CD8-positive, alpha-beta memory T cell (primary cell): ENCODE results near the gene L1CAM. TPM values are rescaled to one million over a fixed set of nuclear protein-coding genes. Genes with fewer than 3 reads are reported as not detected.

Source experiments
- CTCF ChIA-PET: fragments of 350-600 bp; sonication (Branson Sonifier 250); formaldehyde crosslinking; loops from one replicate; lab custom pipeline; 2021; ENCODE audit warnings: antibody characterized with exemption; lab: Charles Lee
- POLR2A ChIA-PET: fragments of 350-600 bp; sonication (Branson Sonifier 250); formaldehyde crosslinking; loops from one replicate; lab custom pipeline; 2021; ENCODE audit warnings: antibody characterized with exemption; lab: Charles Lee
- DNase-seq, 5 donors: peaks; one replicate each; pipeline versions ENCODE4 v3.0.0 to v3.0.0-alpha.2; 2020 to 2022; ENCODE audit warnings: mixed read lengths in 1 of 5
- H3K27ac ChIP-seq: one replicate; pipeline ENCODE4 v1.7.0; 2013; ENCODE audit warnings: low read depth, mild to moderate bottlenecking, low read length, moderate library complexity
- H3K27me3 ChIP-seq: 2 replicates; pipeline ENCODE4 v1.7.0; 2013; ENCODE audit warnings: low read length, mild to moderate bottlenecking; ENCODE audit not compliant: insufficient read depth, poor library complexity, severe bottlenecking
- H3K36me3 ChIP-seq: 2 replicates; pipeline ENCODE4 v1.7.0; 2013; ENCODE audit warnings: mild to moderate bottlenecking, low read length, moderate library complexity; ENCODE audit not compliant: insufficient read depth
- H3K4me1 ChIP-seq: 2 replicates; pipeline ENCODE4 v1.7.0; 2013; ENCODE audit warnings: mild to moderate bottlenecking, low read length, moderate library complexity; ENCODE audit not compliant: insufficient read depth
- H3K4me3 ChIP-seq: 2 replicates; pipeline ENCODE4 v1.7.0; 2013; ENCODE audit warnings: mild to moderate bottlenecking, low read length
- H3K9me3 ChIP-seq: 2 replicates; pipeline ENCODE4 v1.7.0; 2013; ENCODE audit warnings: mild to moderate bottlenecking, low read length
- H3K27ac Mint-ChIP-seq, 8 donors: one replicate each; pipeline ENCODE4 v1.8.0; 2020 to 2021; ENCODE audit warnings: mixed read lengths in 8 of 8, mild to moderate bottlenecking in 6 of 8, inconsistent platforms in 3 of 8, moderate library complexity in 3 of 8
- H3K27me3 Mint-ChIP-seq, 2 donors: one replicate each; pipeline ENCODE4 v1.8.0; 2020 to 2021; ENCODE audit warnings: mixed read lengths in 2 of 2, mild to moderate bottlenecking in 1 of 2, moderate library complexity in 1 of 2
- H3K36me3 Mint-ChIP-seq, 3 donors: one replicate each; pipeline ENCODE4 v1.8.0; 2020 to 2021; ENCODE audit warnings: mixed read lengths in 3 of 3, inconsistent platforms in 1 of 3, mild to moderate bottlenecking in 1 of 3
- H3K4me1 Mint-ChIP-seq, 3 donors: one replicate each; pipeline ENCODE4 v1.8.0; 2020 to 2021; ENCODE audit warnings: mixed read lengths in 3 of 3, inconsistent platforms in 1 of 3, mild to moderate bottlenecking in 1 of 3
- H3K4me3 Mint-ChIP-seq, 7 donors: one replicate each; pipeline ENCODE4 v1.8.0; 2020 to 2021; ENCODE audit warnings: mixed read lengths in 7 of 7, mild to moderate bottlenecking in 6 of 7, moderate library complexity in 4 of 7, inconsistent platforms in 2 of 7
- H3K9me3 Mint-ChIP-seq, 5 donors: one replicate each; pipeline ENCODE4 v1.8.0; 2020 to 2022; ENCODE audit warnings: mixed read lengths in 5 of 5, mild to moderate bottlenecking in 3 of 5, moderate library complexity in 2 of 5, inconsistent platforms in 1 of 5
- polyA plus RNA-seq: library from polyadenylated mRNA; unstranded; fragments of 300-500 nt; fragmentation: Illumina TruSeq; gene quantifications from one replicate; pipeline ENCODE4 v1.2.3, GENCODE V29; 2021
- total RNA-seq, 2 experiments: library from RNA; stranded (reverse); gene quantifications; one replicate each; pipeline ENCODE4 v1.2.3, GENCODE V29; 2021

The L1CAM gene
- total and polyA plus RNA-seq, 3 experiments from 2014 or later = 0.38 to 0.79 (median 0.62) TPM

DNA sequence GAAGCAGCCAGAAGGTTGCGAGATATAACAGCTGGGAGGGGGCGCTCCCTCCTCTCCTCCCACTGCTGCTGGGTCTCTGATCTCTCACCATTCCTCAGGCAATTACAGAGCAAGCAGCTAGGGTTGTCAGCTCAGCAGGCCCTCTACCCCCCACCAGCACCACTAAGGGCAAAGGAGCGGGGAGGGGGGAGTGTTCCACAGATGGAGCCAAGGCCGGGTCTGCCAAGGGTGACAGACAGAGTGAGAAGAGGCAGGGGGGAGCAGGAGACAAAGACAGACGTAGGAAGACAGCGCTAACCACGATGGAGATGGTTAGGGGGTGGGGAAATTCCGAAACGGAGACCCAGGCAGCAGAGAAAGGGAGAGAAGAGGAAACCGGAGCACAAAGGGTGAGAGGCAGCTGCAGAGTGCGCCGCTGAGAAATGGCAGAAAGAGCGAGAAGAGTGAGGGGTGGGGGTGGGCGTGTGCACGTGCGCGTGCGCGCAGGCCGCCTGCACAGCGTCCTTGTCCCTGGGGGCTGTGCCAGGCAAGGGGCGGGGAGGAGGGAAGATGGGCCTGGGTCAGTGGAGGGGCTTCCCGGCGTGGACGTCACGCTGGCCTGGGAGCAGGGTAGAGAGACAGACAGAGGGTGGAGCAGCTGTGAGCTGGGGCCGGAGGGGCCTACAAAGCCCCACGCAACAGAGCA, 6.9 kb downstream of the L1CAM start:
- peaks cover 24 to 40% of the 10 kb centered on the region in 2 donors for H3K27me3 Mint-ChIP-seq
- Histone ChIP-seq H3K36me3 (no peaks in the 10 kb centered on the region), H3K27ac (no peak overlapping the region), H3K4me3 (no peak overlapping the region), H3K9me3 (no peaks in the 10 kb centered on the region), H3K27me3 (peaks cover 5% of the 10 kb centered on the region), H3K4me1 (no peaks in the 10 kb centered on the region)
- H3K4me1 Mint-ChIP-seq = peaks cover 5 to 11% (median 11%) of the 10 kb centered on the region in 3 donors
- no peak overlapping the region for H3K27ac Mint-ChIP-seq
- H3K36me3 Mint-ChIP-seq = peaks cover 0 to 3% (median 3%) of the 10 kb centered on the region in 3 donors
- ChIA-PET POLR2A (no interaction called here), CTCF (interaction anchor here (1.5 kb wide), 1 partner anchor 117 kb away, joined by 3 read pairs; no protein-coding TSS in a partner anchor)
- no peak for DNase-seq
- no peaks in the 10 kb centered on the region for H3K9me3 Mint-ChIP-seq
- peak overlapping the region in 1 of 7 donors; percentile 65 for H3K4me3 Mint-ChIP-seq

DNA sequence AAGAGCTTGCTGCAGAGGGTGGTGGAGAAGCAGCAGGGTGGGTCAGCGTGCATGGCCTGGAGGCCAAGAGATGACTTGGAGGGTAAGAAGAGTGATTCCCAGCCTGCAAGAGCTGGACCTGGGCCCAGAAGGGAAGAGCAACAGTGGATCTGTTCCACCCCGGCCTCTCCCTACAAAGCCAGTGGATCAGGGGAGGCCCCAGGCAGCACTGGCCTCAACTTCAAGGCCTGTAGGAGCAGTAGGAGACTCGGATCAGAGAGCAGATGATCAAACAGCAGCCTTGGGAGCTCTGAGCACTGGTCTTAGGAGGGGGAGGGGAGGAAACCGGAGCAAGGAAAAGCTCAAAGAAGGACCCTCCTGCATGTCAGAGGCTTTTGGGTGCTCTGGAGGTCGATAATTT, 7.6 kb downstream of the L1CAM start:
- no peak overlapping the region for H3K4me3 Mint-ChIP-seq
- no peak overlapping the region for H3K27ac Mint-ChIP-seq
- H3K9me3 Mint-ChIP-seq = no peaks in the 10 kb centered on the region
- Histone ChIP-seq H3K4me1 (no peaks in the 10 kb centered on the region), H3K9me3 (no peaks in the 10 kb centered on the region), H3K27ac (no peak overlapping the region), H3K36me3 (no peaks in the 10 kb centered on the region), H3K27me3 (no peaks in the 10 kb centered on the region), H3K4me3 (no peak overlapping the region)
- peaks cover 5 to 11% (median 11%) of the 10 kb centered on the region in 3 donors for H3K4me1 Mint-ChIP-seq
- no peak for DNase-seq
- POLR2A ChIA-PET = no interaction called here
- H3K27me3 Mint-ChIP-seq = peaks cover 24 to 39% of the 10 kb centered on the region in 2 donors
- peaks cover 0 to 3% (median 3%) of the 10 kb centered on the region in 3 donors for H3K36me3 Mint-ChIP-seq
- CTCF ChIA-PET = interaction anchor here (1.1 to 1.5 kb wide), 2 partner anchors 31 to 116 kb away, joined by 3 read pairs; no protein-coding TSS in a partner anchor

DNA sequence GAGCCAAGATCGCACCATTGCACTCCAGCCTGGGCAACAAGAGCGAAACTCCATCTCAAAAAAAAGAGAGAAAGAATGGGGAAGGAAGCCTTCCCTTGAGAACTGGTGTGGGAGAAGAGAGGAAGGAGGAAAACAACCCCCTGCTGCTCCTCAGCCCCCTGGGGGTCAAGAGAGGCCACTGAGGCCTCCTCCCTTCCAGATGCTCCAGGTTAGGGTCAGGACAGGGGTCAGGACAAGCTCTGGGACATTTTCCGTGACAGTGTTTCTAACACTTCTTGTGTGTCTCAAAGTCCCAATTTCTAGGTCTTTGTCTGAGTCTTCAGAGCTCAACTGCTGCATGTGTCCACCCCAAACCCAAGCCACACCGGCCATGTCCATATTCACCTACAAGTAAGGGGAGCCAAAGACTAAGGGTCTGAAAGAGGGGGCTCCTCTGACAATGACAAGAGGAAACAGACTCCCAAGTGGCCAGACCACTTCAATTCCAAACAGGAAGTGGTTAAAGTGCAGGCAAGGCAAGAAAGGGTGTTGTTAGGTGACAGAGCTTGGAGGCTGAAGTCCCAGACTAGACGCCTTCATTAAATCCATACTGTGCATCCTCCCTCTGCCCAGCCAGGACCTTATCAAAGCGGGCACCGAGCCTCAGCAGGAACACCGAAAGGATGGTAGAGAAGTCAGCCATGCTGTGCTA, 8.3 kb downstream of the L1CAM start:
- Mint-ChIP-seq H3K4me3 (no peak overlapping the region), H3K9me3 (no peaks in the 10 kb centered on the region), H3K27ac (no peak overlapping the region), H3K4me1 (peaks cover 5 to 11% (median 11%) of the 10 kb centered on the region in 3 donors), H3K27me3 (peaks cover 24 to 34% of the 10 kb centered on the region in 2 donors), H3K36me3 (peaks cover 0 to 3% (median 3%) of the 10 kb centered on the region in 3 donors)
- H3K27ac ChIP-seq = no peak overlapping the region
- ChIA-PET POLR2A (no interaction called here), CTCF (interaction anchor here (1.1 to 1.5 kb wide), 2 partner anchors 31 to 115 kb away, joined by 3 read pairs; no protein-coding TSS in a partner anchor)
- no peak overlapping the region for H3K4me3 ChIP-seq
- DNase-seq = no peak
- no peaks in the 10 kb centered on the region for H3K9me3 ChIP-seq
- H3K36me3 ChIP-seq = no peaks in the 10 kb centered on the region
- no peaks in the 10 kb centered on the region for H3K27me3 ChIP-seq
- H3K4me1 ChIP-seq = no peaks in the 10 kb centered on the region

DNA sequence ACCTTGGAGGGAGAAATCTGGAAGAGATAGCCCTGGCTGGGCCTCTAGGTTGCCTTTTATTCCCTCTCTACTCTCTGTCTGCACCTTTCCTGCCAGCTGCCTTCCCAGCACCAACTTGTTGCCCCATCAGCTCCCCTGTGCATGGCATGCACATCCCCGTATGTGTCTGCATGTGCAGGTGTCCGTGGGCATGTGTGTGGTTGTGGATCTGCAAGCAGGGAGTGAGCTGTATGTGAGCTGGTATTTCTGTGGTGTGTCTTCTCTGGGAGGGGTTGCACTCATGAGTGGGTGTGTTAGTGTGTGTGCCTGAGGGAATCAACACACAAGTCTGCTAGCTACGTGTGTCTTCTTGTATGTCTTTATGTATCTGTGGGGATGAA, 9.9 kb downstream of the L1CAM start:
- ChIA-PET CTCF (no interaction called here), POLR2A (no interaction called here)
- H3K27ac ChIP-seq = no peak overlapping the region
- H3K4me3 Mint-ChIP-seq = no peak overlapping the region
- H3K27ac Mint-ChIP-seq = no peak overlapping the region
- no peaks in the 10 kb centered on the region for H3K9me3 ChIP-seq
- no peaks in the 10 kb centered on the region for H3K36me3 ChIP-seq
- peaks cover 5 to 11% (median 10%) of the 10 kb centered on the region in 3 donors for H3K4me1 Mint-ChIP-seq
- peaks cover 0 to 3% (median 0%) of the 10 kb centered on the region in 3 donors for H3K36me3 Mint-ChIP-seq
- no peaks in the 10 kb centered on the region for H3K4me1 ChIP-seq
- H3K9me3 Mint-ChIP-seq = no peaks in the 10 kb centered on the region
- H3K27me3 Mint-ChIP-seq = peaks cover 26 to 30% of the 10 kb centered on the region in 2 donors
- DNase-seq = no peak
- H3K27me3 ChIP-seq = no peaks in the 10 kb centered on the region
- no peak overlapping the region for H3K4me3 ChIP-seq

DNA sequence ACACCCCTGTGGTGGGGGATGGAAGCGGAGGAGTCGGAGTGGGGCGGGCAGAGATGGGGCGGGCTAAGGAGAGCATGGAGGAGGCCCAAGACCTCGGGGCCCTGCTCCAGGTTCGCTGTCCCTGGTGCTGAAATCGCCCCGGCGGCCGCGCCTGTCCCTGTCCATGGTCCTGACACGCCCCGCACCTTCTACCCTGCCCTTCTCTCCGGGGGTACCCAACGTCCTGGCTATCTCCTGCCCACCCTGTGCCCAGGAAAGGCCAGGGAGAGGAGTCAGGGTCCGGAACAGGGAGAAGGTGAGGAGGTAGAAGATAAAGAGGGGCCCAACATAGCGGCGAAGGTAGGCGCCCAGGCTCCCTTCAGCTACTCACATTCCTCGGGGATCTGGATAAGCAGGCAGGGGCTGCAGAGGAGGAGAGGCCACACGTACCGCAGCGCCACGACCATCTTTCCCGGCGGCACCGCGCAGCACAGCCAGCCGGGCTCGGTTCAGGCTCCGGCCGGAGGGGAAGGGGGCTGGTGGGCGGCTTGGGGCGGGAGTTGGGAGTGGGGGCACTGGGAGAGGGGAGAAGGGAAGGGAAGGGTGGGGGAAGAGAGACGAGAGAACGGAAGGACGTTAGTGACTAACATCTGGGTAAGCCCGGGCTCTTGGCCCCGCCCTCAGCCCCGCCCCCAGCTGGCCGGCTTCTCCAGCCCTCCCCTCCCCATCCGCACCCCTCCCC, 10.4 kb downstream of the L1CAM start:
- no peak overlapping the region for H3K27ac ChIP-seq
- no peak overlapping the region for H3K27ac Mint-ChIP-seq
- H3K9me3 Mint-ChIP-seq = no peaks in the 10 kb centered on the region
- H3K27me3 ChIP-seq = no peaks in the 10 kb centered on the region
- peak; percentile 52 to 79 (median 63) for DNase-seq
- no peaks in the 10 kb centered on the region for H3K36me3 ChIP-seq
- no peak overlapping the region for H3K4me3 ChIP-seq
- peaks cover 26 to 28% of the 10 kb centered on the region in 2 donors for H3K27me3 Mint-ChIP-seq
- H3K4me3 Mint-ChIP-seq = peak overlapping the region in 1 of 7 donors; percentile 56
- no peaks in the 10 kb centered on the region for H3K4me1 ChIP-seq
- no peaks in the 10 kb centered on the region for H3K9me3 ChIP-seq
- peaks cover 0 to 3% (median 0%) of the 10 kb centered on the region in 3 donors for H3K36me3 Mint-ChIP-seq
- ChIA-PET POLR2A (no interaction called here), CTCF (no interaction called here)
- H3K4me1 Mint-ChIP-seq = peaks cover 5 to 11% (median 10%) of the 10 kb centered on the region in 3 donors

DNA sequence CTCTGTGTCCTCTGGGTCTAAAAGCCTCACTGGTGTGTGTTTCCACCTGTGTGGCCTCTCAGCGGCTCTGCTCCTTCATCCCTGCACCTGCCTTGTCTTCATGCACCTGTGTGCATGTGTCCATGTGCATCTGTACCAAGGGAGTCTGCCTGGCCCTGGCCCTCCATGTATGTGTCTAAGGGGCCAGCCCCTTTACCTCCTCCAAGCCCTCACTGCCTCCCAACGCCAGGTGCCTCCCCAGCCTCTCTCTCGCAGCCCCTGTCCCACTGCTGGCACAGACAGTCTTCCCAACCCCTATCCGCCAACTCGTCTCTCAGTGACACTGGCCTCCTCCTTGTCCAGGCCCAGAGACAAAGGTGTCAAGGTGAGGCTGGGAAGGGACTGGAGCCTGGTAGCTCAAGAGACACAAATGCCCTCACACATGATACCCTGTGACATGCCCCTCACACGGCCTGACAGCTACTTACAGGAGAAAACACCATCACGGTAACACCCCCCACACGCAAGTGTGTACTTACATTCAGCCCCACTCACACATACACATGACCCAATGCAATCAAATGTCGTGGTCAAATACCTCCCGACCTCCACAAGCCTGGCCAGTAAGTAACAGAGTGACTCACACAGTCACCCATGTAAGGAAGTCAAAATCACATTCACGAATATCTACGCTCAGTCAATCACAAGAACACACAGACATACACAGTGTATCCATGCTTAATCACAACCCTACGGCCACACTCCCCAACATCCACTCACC, 11.4 kb downstream of the L1CAM start:
- H3K36me3 ChIP-seq = no peaks in the 10 kb centered on the region
- Mint-ChIP-seq H3K36me3 (peaks cover 0 to 3% (median 0%) of the 10 kb centered on the region in 3 donors), H3K4me3 (no peak overlapping the region), H3K4me1 (peaks cover 5 to 11% (median 10%) of the 10 kb centered on the region in 3 donors), H3K27ac (peak overlapping the region in 1 of 8 donors; percentile 37), H3K27me3 (peaks cover 25 to 28% of the 10 kb centered on the region in 2 donors), H3K9me3 (no peaks in the 10 kb centered on the region)
- ChIA-PET POLR2A (no interaction called here), CTCF (no interaction called here)
- no peak for DNase-seq
- no peaks in the 10 kb centered on the region for H3K27me3 ChIP-seq
- no peak overlapping the region for H3K27ac ChIP-seq
- H3K4me3 ChIP-seq = no peak overlapping the region
- H3K9me3 ChIP-seq = no peaks in the 10 kb centered on the region
- no peaks in the 10 kb centered on the region for H3K4me1 ChIP-seq

DNA sequence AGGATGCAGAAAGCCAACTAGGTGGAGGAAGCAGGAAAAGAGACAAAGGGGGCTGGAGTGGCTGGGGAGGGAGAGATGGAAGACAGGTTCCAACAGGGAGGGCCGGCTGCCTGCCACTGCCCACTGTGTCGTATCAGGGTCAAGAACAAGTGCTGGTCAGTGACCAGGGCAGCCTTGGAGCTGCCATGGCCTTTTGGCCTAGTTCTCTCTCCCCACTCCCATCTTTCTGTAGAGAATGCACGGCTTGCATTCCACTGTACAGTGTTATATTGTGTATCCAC, 11.9 kb downstream of the L1CAM start:
- Mint-ChIP-seq H3K36me3 (peaks cover 0 to 3% (median 0%) of the 10 kb centered on the region in 3 donors), H3K27me3 (peaks cover 20 to 23% of the 10 kb centered on the region in 2 donors), H3K27ac (peak overlapping the region in 1 of 8 donors; percentile 37), H3K4me3 (no peak overlapping the region), H3K9me3 (no peaks in the 10 kb centered on the region), H3K4me1 (peaks cover 5 to 9% (median 7%) of the 10 kb centered on the region in 3 donors)
- ChIA-PET CTCF (no interaction called here), POLR2A (no interaction called here)
- Histone ChIP-seq H3K36me3 (no peaks in the 10 kb centered on the region), H3K4me3 (no peak overlapping the region), H3K9me3 (no peaks in the 10 kb centered on the region), H3K4me1 (no peaks in the 10 kb centered on the region), H3K27ac (no peak overlapping the region), H3K27me3 (no peaks in the 10 kb centered on the region)
- DNase-seq = no peak
